ENCODE results near the gene TMTC3.

- no peak for TF ChIP-seq HES2 (IDR thresholded peaks at IDR 0.05)
- TF ChIP-seq, protein P1, sequence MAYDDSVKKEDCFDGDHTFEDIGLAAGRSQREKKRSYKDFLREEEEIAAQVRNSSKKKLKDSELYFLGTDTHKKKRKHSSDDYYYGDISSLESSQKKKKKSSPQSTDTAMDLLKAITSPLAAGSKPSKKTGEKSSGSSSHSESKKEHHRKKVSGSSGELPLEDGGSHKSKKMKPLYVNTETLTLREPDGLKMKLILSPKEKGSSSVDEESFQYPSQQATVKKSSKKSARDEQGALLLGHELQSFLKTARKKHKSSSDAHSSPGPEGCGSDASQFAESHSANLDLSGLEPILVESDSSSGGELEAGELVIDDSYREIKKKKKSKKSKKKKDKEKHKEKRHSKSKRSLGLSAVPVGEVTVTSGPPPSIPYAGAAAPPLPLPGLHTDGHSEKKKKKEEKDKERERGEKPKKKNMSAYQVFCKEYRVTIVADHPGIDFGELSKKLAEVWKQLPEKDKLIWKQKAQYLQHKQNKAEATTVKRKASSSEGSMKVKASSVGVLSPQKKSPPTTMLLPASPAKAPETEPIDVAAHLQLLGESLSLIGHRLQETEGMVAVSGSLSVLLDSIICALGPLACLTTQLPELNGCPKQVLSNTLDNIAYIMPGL (CRISPR knock-in tag; IDR thresholded peaks at IDR 0.05; ENCODE audit: borderline replicate concordance), result no peak
- TF ChIP-seq, protein P2, sequence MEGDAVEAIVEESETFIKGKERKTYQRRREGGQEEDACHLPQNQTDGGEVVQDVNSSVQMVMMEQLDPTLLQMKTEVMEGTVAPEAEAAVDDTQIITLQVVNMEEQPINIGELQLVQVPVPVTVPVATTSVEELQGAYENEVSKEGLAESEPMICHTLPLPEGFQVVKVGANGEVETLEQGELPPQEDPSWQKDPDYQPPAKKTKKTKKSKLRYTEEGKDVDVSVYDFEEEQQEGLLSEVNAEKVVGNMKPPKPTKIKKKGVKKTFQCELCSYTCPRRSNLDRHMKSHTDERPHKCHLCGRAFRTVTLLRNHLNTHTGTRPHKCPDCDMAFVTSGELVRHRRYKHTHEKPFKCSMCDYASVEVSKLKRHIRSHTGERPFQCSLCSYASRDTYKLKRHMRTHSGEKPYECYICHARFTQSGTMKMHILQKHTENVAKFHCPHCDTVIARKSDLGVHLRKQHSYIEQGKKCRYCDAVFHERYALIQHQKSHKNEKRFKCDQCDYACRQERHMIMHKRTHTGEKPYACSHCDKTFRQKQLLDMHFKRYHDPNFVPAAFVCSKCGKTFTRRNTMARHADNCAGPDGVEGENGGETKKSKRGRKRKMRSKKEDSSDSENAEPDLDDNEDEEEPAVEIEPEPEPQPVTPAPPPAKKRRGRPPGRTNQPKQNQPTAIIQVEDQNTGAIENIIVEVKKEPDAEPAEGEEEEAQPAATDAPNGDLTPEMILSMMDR (IDR thresholded peaks at IDR 0.05), result no peak
- TF ChIP-seq REST (IDR thresholded peaks at IDR 0.05), result no peak
- TF ChIP-seq POLR2A (IDR thresholded peaks at IDR 0.05; ENCODE audit: low read length), result no peak
Observed at GRCh38 chr12:88248606-88249005, 106.5 kb downstream of the TMTC3 start.

Measured in A549 (cell line).